Activated naive CD8-positive, alpha-beta T cell treated with anti-CD3 and anti-CD28 coated beads, Interleukin-2, amount 50 U/mL, for 24 hours (primary cell): Measurements from ENCODE around the gene ZNF865.

ENCODE experiments used
- ATAC-seq: fragments of 150-1000 bp; cut with Tn5 transposase; one replicate; pipeline ENCODE4 v1.10.0; 2021
- DNase-seq: peaks from one replicate; pipeline ENCODE4 v3.0.0; 2021
- H3K27ac Mint-ChIP-seq: one replicate; pipeline ENCODE4 v1.8.0; 2021; ENCODE audit warnings: mild to moderate bottlenecking, mixed read lengths
- H3K27me3 Mint-ChIP-seq: one replicate; pipeline ENCODE4 v1.8.0; 2021; ENCODE audit warnings: mixed read lengths
- H3K36me3 Mint-ChIP-seq: one replicate; pipeline ENCODE4 v1.8.0; 2021; ENCODE audit warnings: low read depth, mixed read lengths
- H3K4me1 Mint-ChIP-seq: one replicate; pipeline ENCODE4 v1.8.0; 2021; ENCODE audit warnings: mixed read lengths
- H3K4me3 Mint-ChIP-seq: one replicate; pipeline ENCODE4 v1.8.0; 2021; ENCODE audit warnings: mild to moderate bottlenecking, moderate library complexity, mixed read lengths
- H3K9me3 Mint-ChIP-seq: one replicate; pipeline ENCODE4 v1.8.0; 2021; ENCODE audit warnings: mixed read lengths

Gene ZNF865

DNA sequence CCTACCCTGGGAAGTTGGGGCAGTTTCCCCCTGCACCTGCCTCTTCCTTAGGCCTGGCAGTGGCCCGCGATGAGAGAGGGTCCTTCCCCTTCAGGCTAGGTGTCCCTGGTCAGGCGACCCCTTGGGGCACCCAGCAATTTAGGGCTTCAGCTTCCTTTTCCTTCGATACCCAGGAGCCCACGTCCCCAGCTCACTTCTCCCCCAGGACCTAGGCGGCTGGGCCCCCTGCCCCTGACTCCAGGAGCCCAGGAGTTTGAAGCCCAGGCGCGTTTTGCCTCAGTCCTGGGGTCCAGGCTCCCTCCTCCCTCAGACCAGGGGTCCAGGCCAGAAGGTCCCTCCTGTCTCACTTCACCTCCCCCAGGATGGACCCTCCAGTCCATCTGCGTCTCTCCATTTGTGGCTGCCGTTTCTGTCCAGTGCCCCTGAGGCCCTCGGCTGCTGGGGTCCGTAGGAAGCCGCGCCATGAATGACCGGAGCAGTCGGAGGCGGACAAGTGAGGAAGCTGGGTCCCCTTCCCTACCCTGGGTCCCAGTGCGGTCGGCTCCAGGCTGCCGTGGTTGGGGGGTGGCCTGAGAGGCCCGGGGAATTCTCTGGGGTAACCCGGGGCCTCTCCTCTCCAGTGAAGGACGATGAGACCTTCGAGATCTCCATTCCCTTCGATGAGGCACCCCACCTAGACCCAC, 43.3 kb downstream of the ZNF865 start:
- Mint-ChIP-seq H3K4me1 (peaks cover 61% of the 10 kb centered on the region), H3K36me3 (peaks cover 29% of the 10 kb centered on the region), H3K27ac (peak overlapping the region; percentile 77), H3K4me3 (peak overlapping the region; percentile 77), H3K27me3 (peaks cover 1% of the 10 kb centered on the region), H3K9me3 (no peaks in the 10 kb centered on the region)
- ATAC-seq: no peak
- no peak for DNase-seq

DNA sequence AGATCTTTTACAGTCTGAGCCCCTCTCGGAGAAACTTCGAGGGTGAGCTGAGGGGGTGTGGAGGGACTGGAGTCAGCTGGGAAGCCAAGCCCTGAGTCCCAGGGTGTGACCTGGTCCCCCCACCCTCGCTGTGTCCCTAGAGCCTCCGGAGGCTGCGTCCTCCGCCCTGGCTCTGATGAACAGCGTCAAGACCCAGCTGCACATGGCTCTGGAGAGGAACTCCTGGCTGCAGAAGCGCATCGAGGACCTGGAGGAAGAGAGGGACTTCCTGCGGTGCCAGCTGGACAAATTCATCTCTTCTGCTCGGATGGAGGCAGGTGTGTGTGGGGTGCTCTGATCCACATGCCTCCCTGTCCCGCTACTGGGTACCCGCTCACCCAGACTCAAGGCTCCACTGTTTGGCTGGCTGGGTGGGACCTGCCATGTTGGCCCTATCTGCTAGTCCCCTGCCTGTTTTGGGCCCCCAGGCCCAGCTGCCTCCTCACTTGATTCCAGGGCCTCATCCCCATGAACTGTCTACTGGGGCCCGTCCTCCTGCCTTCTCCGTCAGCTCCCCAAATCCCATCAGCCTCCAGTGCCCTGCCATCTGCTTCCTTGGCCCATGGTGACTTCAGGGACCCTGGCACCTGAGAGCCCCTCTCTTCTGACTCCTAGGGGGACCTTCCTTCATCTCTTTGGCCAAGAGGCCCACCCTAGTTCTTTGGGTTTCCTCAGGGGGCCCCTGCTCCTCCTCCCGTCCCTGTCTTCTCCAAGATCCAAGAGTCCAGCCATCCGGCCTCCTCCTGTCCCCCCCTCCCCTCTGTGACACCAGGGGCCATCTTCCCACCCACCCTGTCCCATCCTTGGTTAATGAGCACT, 44.0 kb downstream of the ZNF865 start:
- Mint-ChIP-seq H3K27me3 (peaks cover 6% of the 10 kb centered on the region), H3K27ac (peak overlapping the region; percentile 76), H3K4me1 (peaks cover 63% of the 10 kb centered on the region), H3K9me3 (no peaks in the 10 kb centered on the region), H3K4me3 (peak overlapping the region; percentile 77), H3K36me3 (peaks cover 28% of the 10 kb centered on the region)
- no peak for DNase-seq
- ATAC-seq: no peak

DNA sequence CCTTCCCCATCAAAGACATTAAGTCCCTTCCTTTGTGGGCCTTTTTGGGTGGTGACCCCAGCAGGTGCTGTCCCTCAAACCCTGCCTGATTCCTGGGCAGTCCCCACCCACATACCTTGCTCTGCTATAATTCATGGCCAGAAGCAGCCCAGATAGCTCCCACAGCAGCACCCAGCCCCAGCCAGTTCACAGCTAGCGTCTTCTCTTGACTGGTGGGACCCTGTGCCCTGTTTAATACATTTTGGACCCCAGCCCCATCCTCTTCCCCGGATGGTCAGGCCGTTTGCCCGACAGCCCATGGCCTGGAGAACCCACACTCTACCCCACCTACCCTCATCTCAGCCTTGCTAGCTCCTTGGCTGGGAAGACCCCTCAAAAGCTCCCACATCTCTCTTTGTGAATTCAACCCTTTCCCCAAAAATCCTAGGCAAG, 44.7 kb downstream of the ZNF865 start:
- Mint-ChIP-seq H3K27ac (peak overlapping the region; percentile 76), H3K4me3 (peak overlapping the region; percentile 36)

DNA sequence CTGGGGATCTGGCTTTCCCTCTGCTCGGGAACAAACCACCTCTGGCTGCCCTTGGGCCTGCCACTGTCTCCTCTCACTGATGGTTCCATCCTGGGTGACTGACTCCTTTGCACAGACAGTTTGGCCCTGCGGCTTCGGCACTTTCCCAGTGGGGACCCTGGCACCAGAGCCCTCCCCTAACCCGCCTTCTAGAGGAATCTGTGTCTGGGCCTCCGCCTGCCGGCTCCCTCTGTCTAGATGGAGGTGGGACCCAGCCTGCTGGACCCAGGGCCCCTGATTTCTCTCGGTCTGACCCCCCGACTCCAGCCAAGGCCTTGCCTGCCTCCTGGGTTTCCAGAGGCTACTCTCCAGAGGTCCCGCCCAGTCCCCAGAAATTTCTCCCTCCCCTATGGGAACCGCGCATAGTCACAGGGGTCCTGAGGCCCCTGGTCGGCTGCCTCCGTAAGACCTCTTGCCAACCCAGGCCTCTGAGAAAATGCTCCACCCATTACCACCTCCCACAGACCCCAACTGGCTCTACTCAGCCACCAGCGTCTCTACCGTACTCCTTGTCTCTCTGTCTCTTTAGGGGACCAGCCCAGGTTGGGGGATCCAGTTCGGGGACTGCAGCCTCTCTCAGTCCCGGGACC, 45.3 kb downstream of the ZNF865 start:
- peak overlapping the region; percentile 76 for H3K27ac Mint-ChIP-seq
- no peaks in the 10 kb centered on the region for H3K9me3 Mint-ChIP-seq
- H3K4me3 Mint-ChIP-seq: peak overlapping the region; percentile 36
- H3K36me3 Mint-ChIP-seq: peaks cover 24% of the 10 kb centered on the region
- DNase-seq (no peak), ATAC-seq (no peak)
- peaks cover 55% of the 10 kb centered on the region for H3K4me1 Mint-ChIP-seq
- peaks cover 8% of the 10 kb centered on the region for H3K27me3 Mint-ChIP-seq

More for the DNA sequence above, 44.7 kb downstream of the ZNF865 start:
- no peak for ATAC-seq
- peaks cover 6% of the 10 kb centered on the region for H3K27me3 Mint-ChIP-seq
- peak; percentile 53 for DNase-seq
- peaks cover 59% of the 10 kb centered on the region for H3K4me1 Mint-ChIP-seq
- no peaks in the 10 kb centered on the region for H3K9me3 Mint-ChIP-seq
- peaks cover 26% of the 10 kb centered on the region for H3K36me3 Mint-ChIP-seq

DNA sequence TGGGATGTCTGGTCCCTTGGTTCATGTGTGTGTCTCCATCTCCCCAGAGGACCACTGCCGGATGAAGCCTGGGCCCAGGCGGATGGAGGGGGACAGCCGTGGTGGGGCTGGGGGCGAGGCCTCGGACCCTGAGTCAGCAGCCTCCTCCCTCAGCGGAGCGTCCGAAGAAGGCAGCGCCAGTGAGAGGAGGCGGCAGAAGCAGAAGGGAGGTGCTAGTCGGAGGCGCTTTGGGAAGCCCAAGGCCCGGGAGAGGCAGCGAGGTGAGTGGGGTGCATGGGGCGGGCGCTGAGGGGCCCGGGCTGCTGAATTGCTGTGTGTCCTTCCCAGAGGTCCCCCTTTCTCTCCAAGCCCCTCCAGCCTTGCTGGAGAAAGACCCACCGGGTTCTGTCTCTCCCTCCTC, 45.8 kb downstream of the ZNF865 start:
- ATAC-seq: no peak
- peaks cover 58% of the 10 kb centered on the region for H3K4me1 Mint-ChIP-seq
- no peaks in the 10 kb centered on the region for H3K9me3 Mint-ChIP-seq
- H3K4me3 Mint-ChIP-seq: no peak overlapping the region
- DNase-seq: no peak
- H3K27ac Mint-ChIP-seq: peak overlapping the region; percentile 55
- peaks cover 28% of the 10 kb centered on the region for H3K36me3 Mint-ChIP-seq
- H3K27me3 Mint-ChIP-seq: peaks cover 8% of the 10 kb centered on the region

DNA sequence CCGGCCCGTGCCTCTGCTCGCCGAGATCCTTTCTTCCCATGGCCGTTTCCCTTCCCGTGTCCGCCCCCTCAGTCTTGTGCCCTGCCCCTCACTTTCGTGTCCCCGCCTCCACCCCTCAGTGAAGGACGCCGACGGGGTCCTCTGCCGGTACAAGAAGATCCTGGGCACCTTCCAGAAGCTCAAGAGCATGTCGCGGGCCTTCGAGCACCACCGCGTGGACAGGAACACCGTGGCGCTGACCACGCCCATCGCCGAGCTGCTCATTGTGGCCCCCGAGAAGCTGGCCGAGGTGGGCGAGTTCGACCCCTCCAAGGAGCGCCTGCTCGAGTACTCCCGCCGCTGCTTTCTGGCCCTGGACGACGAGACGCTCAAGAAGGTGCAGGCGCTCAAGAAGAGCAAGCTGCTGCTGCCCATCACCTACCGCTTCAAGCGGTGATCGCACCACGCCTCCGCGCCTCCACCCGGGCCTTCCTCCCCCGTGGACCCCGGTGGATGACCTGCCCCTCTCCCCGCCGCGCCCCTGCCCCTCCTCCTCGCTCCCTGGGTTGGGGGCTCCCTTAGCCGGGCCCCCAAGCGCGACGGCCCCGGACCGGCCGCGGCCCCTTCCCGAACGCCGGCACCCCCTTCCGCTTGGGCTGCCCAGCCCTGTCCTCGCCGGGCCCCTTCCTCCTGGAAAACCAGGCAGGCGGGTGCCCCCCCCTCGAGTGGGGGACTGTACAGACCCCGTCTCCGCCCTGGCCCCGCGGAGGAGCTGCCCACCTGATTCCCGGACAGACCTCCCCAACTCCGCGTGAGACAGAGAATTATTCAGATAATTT, 47.1 kb downstream of the ZNF865 start:
- no peak for ATAC-seq
- Mint-ChIP-seq H3K4me3 (peak overlapping the region; percentile 99), H3K36me3 (peaks cover 32% of the 10 kb centered on the region), H3K4me1 (peaks cover 60% of the 10 kb centered on the region), H3K27ac (no peak overlapping the region), H3K9me3 (no peaks in the 10 kb centered on the region), H3K27me3 (peaks cover 8% of the 10 kb centered on the region)
- no peak for DNase-seq

DNA sequence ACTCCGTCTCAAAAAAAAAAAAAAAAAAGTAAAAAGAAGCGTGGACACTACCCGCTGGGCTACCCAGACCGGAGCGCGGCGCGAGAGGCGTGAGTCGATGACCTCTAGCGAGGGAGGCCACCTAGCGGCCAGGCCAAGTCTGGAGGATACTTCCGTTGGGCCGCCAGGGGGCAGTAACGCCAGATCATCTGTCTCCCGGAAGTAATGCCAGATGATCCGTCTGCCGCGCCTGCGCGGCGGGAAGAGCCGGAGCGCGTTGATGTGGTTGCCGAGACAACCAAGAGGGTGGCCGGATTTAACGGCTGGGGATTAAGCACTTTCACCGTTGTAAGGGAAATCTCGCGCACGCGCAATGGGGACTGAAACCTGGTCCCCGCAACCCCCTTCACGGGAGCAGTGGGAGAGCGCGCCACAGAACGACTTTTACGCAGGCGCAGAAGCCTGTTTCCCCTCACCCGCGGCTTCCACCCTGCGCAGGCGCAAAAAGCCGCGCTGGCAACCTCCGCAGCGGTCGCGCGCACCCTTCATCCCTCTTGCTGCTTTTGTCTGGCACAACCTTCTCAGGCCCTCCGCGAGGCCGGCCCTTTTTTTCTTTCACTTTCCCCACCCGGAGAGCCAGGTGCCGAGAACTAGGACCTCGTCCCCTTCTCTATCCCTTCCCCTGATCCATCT, 48.3 kb downstream of the ZNF865 start:
- H3K4me3 Mint-ChIP-seq: peak overlapping the region; percentile 99
- peak overlapping the region; percentile 100 for H3K27ac Mint-ChIP-seq
- H3K4me1 Mint-ChIP-seq: peaks cover 66% of the 10 kb centered on the region
- peaks cover 37% of the 10 kb centered on the region for H3K36me3 Mint-ChIP-seq
- H3K9me3 Mint-ChIP-seq: no peaks in the 10 kb centered on the region
- peak; percentile 39 for ATAC-seq
- peak; percentile 98 for DNase-seq
- peaks cover 8% of the 10 kb centered on the region for H3K27me3 Mint-ChIP-seq

DNA sequence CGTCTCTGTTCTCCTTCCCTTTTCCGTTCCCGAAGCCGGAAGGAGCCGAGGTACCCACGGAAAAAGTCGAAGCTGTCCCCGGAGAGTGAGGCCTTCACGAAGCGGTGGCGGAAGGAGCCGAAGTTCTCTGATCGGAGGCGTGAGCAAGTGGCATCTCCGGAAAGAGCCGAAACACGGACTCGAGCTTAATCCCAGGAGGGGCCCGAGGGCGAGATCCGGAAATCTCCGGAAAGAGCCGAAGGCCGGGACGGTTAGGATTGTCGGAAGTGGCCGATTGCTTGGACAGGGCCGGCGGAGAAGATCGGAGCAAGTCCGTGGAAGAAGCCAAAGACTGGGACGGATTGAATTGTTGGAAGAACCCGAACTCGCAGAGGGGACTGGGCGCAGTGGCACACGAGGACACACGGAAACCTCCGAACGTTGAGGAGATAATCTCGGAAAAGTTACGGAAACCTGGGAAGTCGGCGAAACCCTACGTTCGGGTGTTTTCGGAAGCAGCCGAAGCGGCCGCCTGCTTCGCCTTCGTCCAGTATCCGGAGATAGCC, 48.9 kb downstream of the ZNF865 start:
- peaks cover 8% of the 10 kb centered on the region for H3K27me3 Mint-ChIP-seq
- peaks cover 64% of the 10 kb centered on the region for H3K4me1 Mint-ChIP-seq
- H3K9me3 Mint-ChIP-seq: no peaks in the 10 kb centered on the region
- H3K36me3 Mint-ChIP-seq: peaks cover 39% of the 10 kb centered on the region
- H3K27ac Mint-ChIP-seq: peak overlapping the region; percentile 100
- peak overlapping the region; percentile 99 for H3K4me3 Mint-ChIP-seq
- ATAC-seq (peak; percentile 62), DNase-seq (peak; percentile 98)

DNA sequence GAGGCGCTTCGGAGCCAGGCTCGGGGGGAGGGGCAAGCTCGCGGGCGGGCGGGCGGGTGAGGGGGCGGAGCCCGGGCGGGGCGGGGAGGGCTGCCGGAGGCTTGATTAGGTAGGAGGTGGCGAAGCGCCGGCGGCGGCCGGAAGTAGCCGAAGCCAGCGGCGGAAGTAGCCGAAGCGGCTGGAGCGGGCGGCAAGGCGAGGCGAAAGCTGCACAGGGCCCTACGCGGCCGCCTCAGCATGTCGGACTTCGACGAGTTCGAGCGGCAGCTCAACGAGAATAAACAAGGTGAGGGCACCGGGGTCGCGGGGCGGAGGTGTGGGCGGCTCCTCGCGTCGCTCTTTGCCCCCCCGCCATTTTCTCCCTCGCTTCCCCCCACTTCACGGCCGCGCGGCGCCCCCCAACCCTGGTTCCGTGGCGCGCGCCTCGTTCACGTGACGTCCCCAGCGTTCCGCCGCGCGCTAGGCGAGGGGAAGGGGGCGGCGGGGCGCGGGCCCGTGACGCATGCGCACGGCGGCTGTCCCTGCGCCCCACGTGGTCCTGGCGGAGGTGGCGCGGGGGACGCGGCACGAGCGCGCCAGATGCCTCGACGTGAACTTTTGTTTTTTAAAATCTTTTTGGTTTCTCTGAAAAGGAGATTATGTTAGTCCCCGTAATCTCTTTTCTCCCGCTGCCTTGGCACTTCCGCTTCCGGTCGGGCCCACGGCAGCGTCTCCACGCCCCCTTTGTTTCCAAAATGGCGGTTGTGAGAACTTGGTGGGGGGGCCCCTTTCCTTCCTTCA, 49.6 kb downstream of the ZNF865 start, which contains the start of gene U2AF2:
TSS of gene U2AF2 (plus strand) at position 168 of the 780 bp plus-strand sequence. CDS start at position 238, 70 bp downstream.
- Mint-ChIP-seq H3K4me1 (peaks cover 62% of the 10 kb centered on the region), H3K9me3 (no peaks in the 10 kb centered on the region), H3K36me3 (peaks cover 41% of the 10 kb centered on the region), H3K27me3 (peaks cover 8% of the 10 kb centered on the region), H3K4me3 (peak within 1 kb of the TSS; percentile 99), H3K27ac (peak within 1 kb of the TSS; percentile 100)
- DNase-seq: peak; percentile 97
- ATAC-seq: peak; percentile 48

DNA sequence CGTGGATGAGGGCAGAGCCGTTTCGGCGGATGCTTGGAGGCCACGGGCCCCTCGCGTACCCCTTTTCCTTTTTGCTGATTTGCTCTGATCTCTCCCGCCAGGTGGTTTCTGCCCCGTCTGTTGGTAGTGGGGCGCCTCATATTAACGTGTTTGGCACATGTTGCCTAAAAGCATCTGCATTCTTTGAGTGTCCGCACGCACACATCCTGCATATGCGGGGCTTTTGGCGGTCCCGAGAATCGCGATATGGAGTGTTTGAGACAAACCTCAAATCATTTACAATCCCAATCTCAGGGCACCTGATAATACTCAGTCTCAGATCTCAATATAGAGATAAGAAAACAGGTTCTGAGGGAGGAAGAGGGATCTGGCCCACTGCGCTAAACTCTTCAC, 50.2 kb downstream of the ZNF865 start:
- Mint-ChIP-seq H3K36me3 (peaks cover 41% of the 10 kb centered on the region), H3K4me1 (peaks cover 59% of the 10 kb centered on the region), H3K27ac (peak overlapping the region; percentile 99), H3K4me3 (peak overlapping the region; percentile 99), H3K27me3 (peaks cover 8% of the 10 kb centered on the region), H3K9me3 (no peaks in the 10 kb centered on the region)
- DNase-seq (no peak), ATAC-seq (no peak)

DNA sequence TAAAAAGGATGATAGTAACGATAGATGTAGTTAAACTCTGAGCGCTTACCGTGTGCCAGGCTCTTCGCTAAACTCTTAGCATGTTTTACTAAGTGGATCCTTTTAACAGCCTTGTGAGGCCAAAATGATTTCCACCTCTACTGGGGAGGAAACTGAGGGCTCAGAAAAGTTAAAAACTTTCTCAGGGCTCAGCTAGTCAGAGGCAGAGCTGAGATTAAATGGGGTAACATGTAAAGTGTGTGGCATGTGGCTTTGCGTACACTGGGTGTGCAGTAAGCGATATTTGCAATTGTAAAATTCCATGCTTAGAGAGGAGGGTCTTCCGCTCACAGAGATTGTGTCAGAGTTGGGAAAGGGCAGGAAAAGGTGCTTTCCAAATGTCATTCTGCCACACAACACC, 51.1 kb downstream of the ZNF865 start:
- Mint-ChIP-seq H3K27ac (peak overlapping the region; percentile 99), H3K36me3 (peaks cover 43% of the 10 kb centered on the region), H3K9me3 (no peaks in the 10 kb centered on the region), H3K27me3 (peaks cover 8% of the 10 kb centered on the region), H3K4me1 (peaks cover 56% of the 10 kb centered on the region), H3K4me3 (peak overlapping the region; percentile 99)
- DNase-seq: no peak
- ATAC-seq: no peak

DNA sequence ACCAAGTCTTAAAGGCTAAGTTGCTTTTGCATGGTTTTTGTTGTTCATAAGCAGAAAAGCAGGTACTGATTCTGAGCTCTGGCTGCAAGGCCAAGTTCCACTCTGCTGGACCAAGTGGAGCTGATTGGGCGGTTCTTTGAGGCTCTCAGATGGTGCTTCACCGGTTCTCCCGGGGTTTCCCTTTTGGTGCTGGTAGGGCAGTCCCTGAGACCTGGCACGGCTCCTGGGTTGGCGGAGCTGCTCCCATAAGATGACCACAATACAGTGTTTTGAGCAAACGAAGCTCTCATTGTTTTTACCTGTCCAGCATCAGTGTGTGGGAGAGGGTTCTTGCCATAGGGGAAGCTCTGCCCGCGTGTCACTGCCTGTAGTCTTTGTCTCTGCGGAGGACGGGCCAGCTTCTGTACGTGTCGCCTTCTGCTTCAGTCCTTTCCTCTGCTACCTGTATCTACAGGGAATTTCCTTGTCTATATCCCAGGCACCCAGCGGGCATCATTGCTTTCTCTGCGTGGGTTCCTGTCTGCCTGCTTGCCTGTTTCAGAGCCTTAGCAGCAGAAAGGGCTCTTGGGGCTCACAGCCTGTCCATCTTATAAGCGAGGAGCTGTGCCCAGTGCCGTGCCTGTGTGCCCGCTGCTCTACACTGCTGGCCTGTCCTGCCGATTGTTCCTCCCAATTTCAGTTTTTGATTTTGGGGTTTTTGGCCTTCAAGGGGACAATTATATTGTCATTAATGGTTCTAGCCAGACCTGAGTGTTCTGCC, 51.7 kb downstream of the ZNF865 start:
- Mint-ChIP-seq H3K4me1 (peaks cover 55% of the 10 kb centered on the region), H3K9me3 (no peaks in the 10 kb centered on the region), H3K27ac (peak overlapping the region; percentile 99), H3K36me3 (peaks cover 47% of the 10 kb centered on the region), H3K27me3 (peaks cover 8% of the 10 kb centered on the region), H3K4me3 (peak overlapping the region; percentile 99)
- DNase-seq (peak; percentile 37), ATAC-seq (no peak)
